ENCODE measurements around the gene MED22. TPM values are rescaled to one million over a fixed set of nuclear protein-coding genes. Genes with fewer than 3 reads are reported as not detected.

MED22 gene
- total RNA-seq, 1 experiment from 2014 or later = 60.1 TPM

- Histone ChIP-seq H3K4me3 (ENCODE audit: low read depth, low read length) (no peak overlapping the region), H3K27me3 (replicated peaks; ENCODE audit: control insufficient read depth, insufficient read depth, low read length) (no peaks in the 10 kb centered on the region), H3K4me1 (no peaks in the 10 kb centered on the region), H3K36me3 (ENCODE audit: control insufficient read depth, insufficient read depth, low read length) (no peaks in the 10 kb centered on the region), H3K9me3 (no peaks in the 10 kb centered on the region)
- peaks cover 5% of the 10 kb centered on the region for H3K36me3 Mint-ChIP-seq (ENCODE audit: insufficient read depth, unreplicated experiment)
- no peak overlapping the region for H3K27ac Mint-ChIP-seq (ENCODE audit: unreplicated experiment)
- intact Hi-C loops (cut with micrococcal nuclease; ENCODE audit: unreplicated experiment) = no loop called here
- ChIA-PET CTCF (no interaction called here), POLR2A (no interaction called here)
- no peaks in the 10 kb centered on the region for H3K4me1 Mint-ChIP-seq (ENCODE audit: low read depth, unreplicated experiment)
- no peaks in the 10 kb centered on the region for H3K27me3 Mint-ChIP-seq (ENCODE audit: insufficient read depth, unreplicated experiment)
- no peak overlapping the region for H3K4me3 Mint-ChIP-seq (ENCODE audit: unreplicated experiment)
- DNase-seq = no peak
- TF ChIP-seq, protein P1, sequence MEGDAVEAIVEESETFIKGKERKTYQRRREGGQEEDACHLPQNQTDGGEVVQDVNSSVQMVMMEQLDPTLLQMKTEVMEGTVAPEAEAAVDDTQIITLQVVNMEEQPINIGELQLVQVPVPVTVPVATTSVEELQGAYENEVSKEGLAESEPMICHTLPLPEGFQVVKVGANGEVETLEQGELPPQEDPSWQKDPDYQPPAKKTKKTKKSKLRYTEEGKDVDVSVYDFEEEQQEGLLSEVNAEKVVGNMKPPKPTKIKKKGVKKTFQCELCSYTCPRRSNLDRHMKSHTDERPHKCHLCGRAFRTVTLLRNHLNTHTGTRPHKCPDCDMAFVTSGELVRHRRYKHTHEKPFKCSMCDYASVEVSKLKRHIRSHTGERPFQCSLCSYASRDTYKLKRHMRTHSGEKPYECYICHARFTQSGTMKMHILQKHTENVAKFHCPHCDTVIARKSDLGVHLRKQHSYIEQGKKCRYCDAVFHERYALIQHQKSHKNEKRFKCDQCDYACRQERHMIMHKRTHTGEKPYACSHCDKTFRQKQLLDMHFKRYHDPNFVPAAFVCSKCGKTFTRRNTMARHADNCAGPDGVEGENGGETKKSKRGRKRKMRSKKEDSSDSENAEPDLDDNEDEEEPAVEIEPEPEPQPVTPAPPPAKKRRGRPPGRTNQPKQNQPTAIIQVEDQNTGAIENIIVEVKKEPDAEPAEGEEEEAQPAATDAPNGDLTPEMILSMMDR (IDR thresholded peaks at IDR 0.05; ENCODE audit: insufficient read depth in 1 of 2, low read depth in 1 of 2, low read length in 1 of 2, severe bottlenecking in 1 of 2, unreplicated experiment in 1 of 2) = no peak
- no peaks in the 10 kb centered on the region for H3K9me3 Mint-ChIP-seq (ENCODE audit: unreplicated experiment)
- BruUV-seq (replicated peaks) = no TSS peak
Observed at GRCh38 chr9:133380734-133381133, 32.8 kb upstream of the MED22 start.

GRCh38 chr9:133379153-133380086 lies 31.5 kb upstream of the MED22 start:
- Mint-ChIP-seq H3K4me3 (ENCODE audit: unreplicated experiment) (no peak overlapping the region), H3K27ac (ENCODE audit: unreplicated experiment) (no peak overlapping the region), H3K4me1 (ENCODE audit: low read depth, unreplicated experiment) (no peaks in the 10 kb centered on the region), H3K36me3 (ENCODE audit: insufficient read depth, unreplicated experiment) (peaks cover 15% of the 10 kb centered on the region), H3K27me3 (ENCODE audit: insufficient read depth, unreplicated experiment) (no peaks in the 10 kb centered on the region), H3K9me3 (ENCODE audit: unreplicated experiment) (no peaks in the 10 kb centered on the region)
- Histone ChIP-seq H3K36me3 (ENCODE audit: control insufficient read depth, insufficient read depth, low read length) (no peaks in the 10 kb centered on the region), H3K9me3 (no peaks in the 10 kb centered on the region), H3K27me3 (replicated peaks; ENCODE audit: control insufficient read depth, insufficient read depth, low read length) (no peaks in the 10 kb centered on the region), H3K4me3 (ENCODE audit: low read depth, low read length) (no peak overlapping the region), H3K4me1 (0 out of 2 replicates have a peak, but pooled peaks cover under 1% of the 10 kb centered on the region)
- TF ChIP-seq, protein P1 (IDR thresholded peaks at IDR 0.05; ENCODE audit: insufficient read depth in 1 of 2, low read depth in 1 of 2, low read length in 1 of 2, severe bottlenecking in 1 of 2, unreplicated experiment in 1 of 2) = no peak
- BruUV-seq (replicated peaks) = no TSS peak
- CTCF ChIA-PET = no interaction called here
- POLR2A ChIA-PET = no interaction called here
- intact Hi-C loops (cut with micrococcal nuclease; ENCODE audit: unreplicated experiment) = no loop called here
- DNase-seq = no peak

DNA sequence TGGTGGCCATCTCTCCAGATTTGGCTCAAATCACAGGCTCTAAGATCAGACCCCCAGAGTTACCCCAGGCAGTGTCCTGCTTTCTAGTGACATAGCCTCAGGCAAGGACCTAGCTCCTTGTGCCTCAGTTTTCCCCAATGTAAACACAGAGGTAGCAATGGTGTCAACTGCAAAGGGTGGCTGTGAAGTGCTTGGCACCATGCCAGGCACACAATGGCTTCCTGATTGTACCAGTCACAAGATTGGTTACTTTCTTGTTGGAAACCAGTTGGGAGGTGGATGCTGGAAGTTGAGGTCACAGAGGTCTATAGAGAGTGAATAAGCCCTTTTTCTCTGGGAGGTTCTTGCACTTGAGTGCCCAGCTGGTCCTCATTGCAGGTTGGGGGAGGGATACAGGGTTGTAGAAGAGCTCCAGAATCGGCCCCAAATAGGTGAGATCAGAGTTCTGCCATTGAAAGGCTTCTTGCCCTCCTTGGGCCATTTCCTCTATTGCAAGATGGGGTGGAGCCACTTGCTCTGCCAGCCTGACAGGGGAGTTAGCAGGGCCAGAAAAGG lies 30.6 kb upstream of the MED22 start:
- Mint-ChIP-seq H3K9me3 (ENCODE audit: unreplicated experiment) (no peaks in the 10 kb centered on the region), H3K4me1 (ENCODE audit: low read depth, unreplicated experiment) (no peaks in the 10 kb centered on the region), H3K27me3 (ENCODE audit: insufficient read depth, unreplicated experiment) (no peaks in the 10 kb centered on the region), H3K27ac (ENCODE audit: unreplicated experiment) (no peak overlapping the region), H3K36me3 (ENCODE audit: insufficient read depth, unreplicated experiment) (peaks cover 22% of the 10 kb centered on the region), H3K4me3 (ENCODE audit: unreplicated experiment) (no peak overlapping the region)
- ChIA-PET CTCF (interaction anchor here (0.6 to 0.9 kb wide), 2 partner anchors 19 to 190 kb away, joined by 3 read pairs; no protein-coding TSS in a partner anchor), POLR2A (interaction anchor here (0.6 to 1.0 kb wide), 3 partner anchors 8 to 82 kb away, joined by 3 to 9 read pairs (median 5); partner anchors contain the start of gene CACFD1)
- TF ChIP-seq, protein P1 (IDR thresholded peaks at IDR 0.05; ENCODE audit: insufficient read depth in 1 of 2, low read depth in 1 of 2, low read length in 1 of 2, severe bottlenecking in 1 of 2, unreplicated experiment in 1 of 2) = no peak
- DNase-seq = no peak
- no peaks in the 10 kb centered on the region for H3K27me3 ChIP-seq (replicated peaks; ENCODE audit: control insufficient read depth, insufficient read depth, low read length)
- no peaks in the 10 kb centered on the region for H3K36me3 ChIP-seq (ENCODE audit: control insufficient read depth, insufficient read depth, low read length)
- intact Hi-C loops (cut with micrococcal nuclease; ENCODE audit: unreplicated experiment) = no loop called here
- H3K9me3 ChIP-seq = no peaks in the 10 kb centered on the region
- no peak overlapping the region for H3K4me3 ChIP-seq (ENCODE audit: low read depth, low read length)
- peaks cover 6% of the 10 kb centered on the region; the same call in 1 of the 2 replicates for H3K4me1 ChIP-seq
- BruUV-seq (replicated peaks) = no TSS peak
